Astrocyte of the spinal cord (primary cell): ENCODE data around the gene MGAT5.

Experiments
- DNase-seq: peaks from one replicate; pipeline ENCODE4 v3.0.0; 2011; ENCODE audit warnings: low read depth, low spot score
- H3K4me3 ChIP-seq: 2 replicates; pipeline ENCODE4 v1.5.1; 2011; ENCODE audit warnings: low read depth, mild to moderate bottlenecking, low read length, moderate library complexity
- in situ Hi-C: cut with HindIII; loops from 2 replicates; pipeline ENCODE4 v1.10.0; 2017; ENCODE audit warnings: low sequenced_read_pairs
- TF ChIP-seq, protein P1 (sequence below): IDR thresholded peaks from 2 replicates; pipeline ENCODE4 v1.5.1; 2012; ENCODE audit warnings: low read depth, mild to moderate bottlenecking, low read length, inconsistent platforms

Gene MGAT5

GRCh38 chr2:134228493-134228903 lies 25.4 kb upstream of the MGAT5 start:
- in situ Hi-C loops: no loop called here
- no peak overlapping the region for H3K4me3 ChIP-seq
- DNase-seq: no peak
- TF ChIP-seq, protein P1, sequence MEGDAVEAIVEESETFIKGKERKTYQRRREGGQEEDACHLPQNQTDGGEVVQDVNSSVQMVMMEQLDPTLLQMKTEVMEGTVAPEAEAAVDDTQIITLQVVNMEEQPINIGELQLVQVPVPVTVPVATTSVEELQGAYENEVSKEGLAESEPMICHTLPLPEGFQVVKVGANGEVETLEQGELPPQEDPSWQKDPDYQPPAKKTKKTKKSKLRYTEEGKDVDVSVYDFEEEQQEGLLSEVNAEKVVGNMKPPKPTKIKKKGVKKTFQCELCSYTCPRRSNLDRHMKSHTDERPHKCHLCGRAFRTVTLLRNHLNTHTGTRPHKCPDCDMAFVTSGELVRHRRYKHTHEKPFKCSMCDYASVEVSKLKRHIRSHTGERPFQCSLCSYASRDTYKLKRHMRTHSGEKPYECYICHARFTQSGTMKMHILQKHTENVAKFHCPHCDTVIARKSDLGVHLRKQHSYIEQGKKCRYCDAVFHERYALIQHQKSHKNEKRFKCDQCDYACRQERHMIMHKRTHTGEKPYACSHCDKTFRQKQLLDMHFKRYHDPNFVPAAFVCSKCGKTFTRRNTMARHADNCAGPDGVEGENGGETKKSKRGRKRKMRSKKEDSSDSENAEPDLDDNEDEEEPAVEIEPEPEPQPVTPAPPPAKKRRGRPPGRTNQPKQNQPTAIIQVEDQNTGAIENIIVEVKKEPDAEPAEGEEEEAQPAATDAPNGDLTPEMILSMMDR: peak; percentile 42

- in situ Hi-C loops: no loop called here
- no peak for DNase-seq
- TF ChIP-seq, protein P1: no peak
- H3K4me3 ChIP-seq: no peak overlapping the region
These were observed 24.3 kb upstream of the MGAT5 start for GRCh38 chr2:134229540-134229939.

DNA sequence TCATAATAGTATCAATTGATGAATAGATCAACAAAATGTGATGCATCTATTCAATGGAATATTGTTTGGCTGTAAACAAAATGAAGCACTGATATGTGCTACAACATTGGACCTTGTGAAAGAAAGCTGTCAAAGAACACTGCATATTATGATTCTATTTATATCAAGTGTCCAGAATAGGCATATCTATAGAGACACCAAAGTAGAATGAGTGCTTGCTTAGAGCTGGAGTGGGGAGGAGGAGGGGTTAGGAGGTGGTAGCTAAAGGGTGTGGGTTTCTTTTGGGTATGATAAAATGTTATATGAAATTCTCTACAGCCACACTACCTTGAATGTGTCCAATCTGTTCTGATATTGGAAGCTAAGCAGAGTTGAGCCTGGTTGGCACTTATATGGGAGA lies 23.0 kb upstream of the MGAT5 start:
- TF ChIP-seq, protein P1: no peak
- in situ Hi-C loops: no loop called here
- no peak overlapping the region for H3K4me3 ChIP-seq
- DNase-seq: no peak

DNA sequence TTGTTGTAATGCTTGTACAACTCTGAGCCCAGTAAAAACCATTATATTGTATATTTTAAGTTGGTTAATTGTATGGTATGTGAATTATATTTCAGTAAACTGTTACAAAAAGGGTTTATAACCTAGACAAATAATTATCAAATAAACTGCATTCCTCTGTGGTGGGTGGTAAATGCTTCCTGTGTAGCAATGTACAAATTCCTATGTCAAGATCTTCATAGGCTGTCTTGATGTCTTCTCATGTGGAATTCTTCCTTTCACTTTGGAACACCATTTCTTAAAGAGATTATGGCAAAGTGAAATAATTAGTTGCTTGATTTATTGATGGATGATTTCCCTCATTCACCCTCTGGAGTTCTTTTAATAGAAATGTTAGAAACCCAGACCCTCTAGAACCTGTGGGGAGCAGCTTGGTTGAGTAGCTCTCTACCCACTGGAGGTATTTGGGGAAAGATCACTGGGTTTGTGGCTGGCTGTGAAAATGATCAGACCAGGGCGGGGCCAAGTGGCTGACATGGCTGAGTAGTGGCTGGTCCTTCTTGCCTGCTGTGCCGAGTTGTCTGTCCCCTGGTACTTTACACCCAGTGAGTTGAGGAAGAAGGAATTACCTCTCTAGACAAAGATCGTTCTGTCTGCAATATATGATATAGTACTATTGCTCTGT lies 22.4 kb upstream of the MGAT5 start:
- no peak overlapping the region for H3K4me3 ChIP-seq
- in situ Hi-C loops: no loop called here
- TF ChIP-seq, protein P1: no peak
- DNase-seq: no peak

- TF ChIP-seq, protein P1: no peak
- in situ Hi-C loops: no loop called here
- peak; percentile 51 for DNase-seq
- H3K4me3 ChIP-seq: no peak overlapping the region
These were observed 21.9 kb upstream of the MGAT5 start for GRCh38 chr2:134231965-134232340.

DNA sequence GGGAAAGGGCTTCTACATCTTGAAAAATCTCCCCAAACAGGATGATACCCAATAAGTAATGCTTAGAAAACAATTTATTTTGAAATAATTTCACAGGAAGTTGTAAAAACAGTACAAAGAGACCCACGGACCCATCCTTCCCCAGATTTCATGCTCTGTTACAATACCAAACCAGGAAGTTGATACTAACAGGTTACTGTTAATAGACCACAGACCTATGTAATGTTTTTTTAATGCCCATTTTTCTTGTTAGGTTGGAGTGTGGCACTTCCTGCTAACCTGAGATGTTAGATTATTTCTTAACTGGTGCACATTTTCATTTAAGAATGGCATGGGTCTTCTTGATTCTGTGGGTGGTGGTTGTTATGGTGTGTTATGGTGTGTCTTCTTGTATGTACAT lies 21.4 kb upstream of the MGAT5 start:
- in situ Hi-C loops: no loop called here
- no peak overlapping the region for H3K4me3 ChIP-seq
- TF ChIP-seq, protein P1: no peak
- no peak for DNase-seq
